Measurements from ENCODE around the gene IFIT3. TPM values are rescaled to one million over a fixed set of nuclear protein-coding genes. Genes with fewer than 3 reads are reported as not detected.

IFIT3 gene
- total and polyA plus RNA-seq, 9 of the 15 experiments (the other 6 are each of a cell fraction or from before 2014, with no cell fraction given) = 0.23 to 2.2 (median 0.77) TPM

- ChIA-PET POLR2A (interaction anchor here (0.6 kb wide), 1 partner anchor 78 kb away, joined by 3 read pairs; no protein-coding TSS in a partner anchor), CTCF (ENCODE audit: low intra/inter-chr PET ratio) (no interaction called here)
- in situ Hi-C loops (cut with MboI) (no loop called here), intact Hi-C loops (cut with micrococcal nuclease) (no loop called here)
- no peak for FAIRE-seq
- H3K79me2 ChIP-seq (ENCODE audit: control insufficient read depth, insufficient read depth, low read length) = no peaks in the 10 kb centered on the region
- no peaks in the 10 kb centered on the region for H4K20me1 ChIP-seq (replicated peaks; ENCODE audit: control insufficient read depth, insufficient read depth, low read length)
- H3K4me2 ChIP-seq (ENCODE audit: insufficient read depth, low read length) = no peak overlapping the region
- H3K4me1 ChIP-seq (replicated peaks in 1 of 2; ENCODE audit: control insufficient read depth in 2 of 2, insufficient read depth in 2 of 2, low read length in 2 of 2) = peaks cover 5 to 28% of the 10 kb centered on the region in 2 experiments; a peak in 4 of 5 replicates
- no peaks in the 10 kb centered on the region for H3K27me3 ChIP-seq (ENCODE audit: control insufficient read depth in 2 of 2, insufficient read depth in 2 of 2, low read length in 2 of 2)
- TF ChIP-seq FOXA3 (CRISPR knock-in tag; conservative IDR thresholded peaks at IDR 0.05 in 1 of 2, IDR thresholded peaks at IDR 0.05 in 1 of 2) (no peak), IRF1 (CRISPR knock-in tag; IDR thresholded peaks at IDR 0.05; ENCODE audit: borderline replicate concordance) (no peak), MNT (conservative IDR thresholded peaks at IDR 0.05) (no peak), PHB (CRISPR knock-in tag; IDR thresholded peaks at IDR 0.05) (no peak), SMARCA4 (IDR thresholded peaks at IDR 0.05) (no peak), BRD4 (IDR thresholded peaks at IDR 0.05) (no peak), TFE3 (CRISPR knock-in tag; IDR thresholded peaks at IDR 0.05) (no peak), ZNF143 (CRISPR knock-in tag; IDR thresholded peaks at IDR 0.05) (no peak), L3MBTL2 (IDR thresholded peaks at IDR 0.05) (no peak)
- no peaks in the 10 kb centered on the region for H3K36me3 ChIP-seq (ENCODE audit: control insufficient read depth, insufficient read depth, low read length)
- BruUV-seq (replicated peaks) = no TSS peak
- H3K4me3 ChIP-seq = no peak overlapping the region
- no peak for ATAC-seq
- H3K9me3 ChIP-seq (replicated peaks; ENCODE audit: control insufficient read depth, insufficient read depth, low read depth, low read length) = no peaks in the 10 kb centered on the region; the same call in 1 of the 2 replicates
- no peak for DNase-seq (ENCODE audit: extremely low read depth in 1 of 4, low spot score in 3 of 4)
- H3K9ac ChIP-seq (ENCODE audit: insufficient read depth in 1 of 2, low read depth in 2 of 2, low read length in 2 of 2) = no peak overlapping the region
- H2AFZ ChIP-seq (ENCODE audit: low read depth, low read length) = 0 out of 2 replicates have a peak overlapping the region, but pooled peaks have one; percentile 63
- WGBS (ENCODE audit: insufficient coverage, low coverage, missing lambda C conversion rate) = 55% methylated on average over 2 of the region's 2 CpGs
- H3K27ac ChIP-seq (ENCODE audit: extremely low read depth, low read depth, low read length) = no peak overlapping the region
- H3K9me1 ChIP-seq (ENCODE audit: control insufficient read depth, insufficient read depth, low read length) = no peaks in the 10 kb centered on the region
Observed at GRCh38 chr10:89348975-89349374, 21.2 kb downstream of the IFIT3 start.

Measured in K562 (cell line).